ENCODE data around the gene HDAC10.

HDAC10 gene

DNA sequence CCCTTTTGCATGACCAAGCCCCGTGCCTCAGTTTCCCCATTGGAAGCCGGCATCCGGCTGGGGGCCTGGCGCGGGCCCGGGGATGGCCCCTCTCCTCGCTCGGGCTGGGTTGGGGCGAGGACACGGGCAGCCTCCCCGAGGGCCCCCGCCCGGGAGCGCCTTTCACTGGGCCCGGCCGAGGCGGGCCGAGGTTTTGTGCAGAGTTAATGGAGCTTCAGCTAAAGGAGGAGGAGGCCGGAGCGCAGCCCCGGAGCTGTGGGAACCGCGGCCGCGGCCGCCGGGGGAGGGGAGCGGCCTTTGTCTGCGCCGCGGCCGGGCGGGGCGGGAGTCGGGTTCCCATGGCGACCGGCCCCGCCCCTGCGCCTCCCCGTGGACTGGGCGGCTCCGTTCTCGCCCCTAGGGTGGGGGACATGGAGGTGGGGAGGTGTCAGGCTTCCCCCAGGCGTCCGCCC lies 20.5 kb upstream of the HDAC10 start:
- Histone ChIP-seq H3K27me3 (ENCODE audit: low read depth) (no peaks in the 10 kb centered on the region), H3K4me3 (peak overlapping the region; percentile 44), H3K9me3 (no peaks in the 10 kb centered on the region), H3K36me3 (replicated peaks) (peaks cover 15% of the 10 kb centered on the region), H3K4me1 (peaks cover 10% of the 10 kb centered on the region)
- in situ Hi-C loops (cut with MboI; ENCODE audit: low sequenced_read_pairs) = loop anchor here (10.0 kb wide), 1 partner anchor 53 kb away; the partner anchor contains the start of gene DENND6B
- DNase-seq (ENCODE audit: low spot score in 2 of 2) = peak; percentile 71 to 90

DNA sequence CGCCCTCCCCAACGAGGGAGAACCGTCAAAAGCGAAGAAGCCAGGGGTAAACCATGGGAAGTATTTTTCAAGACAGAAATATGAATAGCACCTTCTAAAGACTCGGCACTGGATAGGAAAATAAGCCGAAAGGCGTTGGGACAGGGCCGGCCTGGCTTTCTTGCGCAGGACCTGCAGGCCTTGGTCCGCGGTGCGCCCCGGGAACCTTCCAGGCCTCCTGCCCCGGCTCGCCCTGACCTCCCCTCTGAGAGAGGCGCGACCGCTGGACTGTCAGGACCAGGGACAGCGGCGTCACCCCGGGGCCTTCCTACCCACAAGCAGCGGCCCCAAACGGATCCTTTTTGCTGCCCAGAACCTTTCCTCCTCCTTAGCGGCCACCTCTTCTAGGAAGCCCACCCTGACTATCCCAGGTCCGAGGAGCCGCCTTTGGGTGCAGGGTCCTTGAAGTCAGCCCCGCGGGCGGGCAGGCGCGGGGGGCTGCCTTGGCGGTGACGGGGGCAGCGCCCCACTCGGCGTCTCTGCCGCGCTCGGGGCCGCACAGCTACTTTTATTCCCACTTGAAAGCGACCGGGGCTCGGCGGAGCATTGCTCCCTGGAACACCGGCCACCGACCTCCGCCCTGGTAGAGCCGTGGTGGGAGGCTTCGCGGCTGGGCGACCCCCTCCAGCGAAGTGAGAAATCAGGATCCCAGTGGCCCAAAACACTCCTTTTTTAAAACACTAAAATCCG lies 19.8 kb upstream of the HDAC10 start:
- in situ Hi-C loops (cut with MboI; ENCODE audit: low sequenced_read_pairs) = loop anchor here (10.0 kb wide), 1 partner anchor 54 kb away; the partner anchor contains the start of gene DENND6B
- Histone ChIP-seq H3K4me1 (peaks cover 10% of the 10 kb centered on the region), H3K27me3 (ENCODE audit: low read depth) (no peaks in the 10 kb centered on the region), H3K36me3 (replicated peaks) (peaks cover 10% of the 10 kb centered on the region), H3K9me3 (no peaks in the 10 kb centered on the region), H3K4me3 (peak overlapping the region; percentile 44)
- peak in 1 of 2 experiments; percentile 86 for DNase-seq (ENCODE audit: low spot score in 2 of 2)

DNA sequence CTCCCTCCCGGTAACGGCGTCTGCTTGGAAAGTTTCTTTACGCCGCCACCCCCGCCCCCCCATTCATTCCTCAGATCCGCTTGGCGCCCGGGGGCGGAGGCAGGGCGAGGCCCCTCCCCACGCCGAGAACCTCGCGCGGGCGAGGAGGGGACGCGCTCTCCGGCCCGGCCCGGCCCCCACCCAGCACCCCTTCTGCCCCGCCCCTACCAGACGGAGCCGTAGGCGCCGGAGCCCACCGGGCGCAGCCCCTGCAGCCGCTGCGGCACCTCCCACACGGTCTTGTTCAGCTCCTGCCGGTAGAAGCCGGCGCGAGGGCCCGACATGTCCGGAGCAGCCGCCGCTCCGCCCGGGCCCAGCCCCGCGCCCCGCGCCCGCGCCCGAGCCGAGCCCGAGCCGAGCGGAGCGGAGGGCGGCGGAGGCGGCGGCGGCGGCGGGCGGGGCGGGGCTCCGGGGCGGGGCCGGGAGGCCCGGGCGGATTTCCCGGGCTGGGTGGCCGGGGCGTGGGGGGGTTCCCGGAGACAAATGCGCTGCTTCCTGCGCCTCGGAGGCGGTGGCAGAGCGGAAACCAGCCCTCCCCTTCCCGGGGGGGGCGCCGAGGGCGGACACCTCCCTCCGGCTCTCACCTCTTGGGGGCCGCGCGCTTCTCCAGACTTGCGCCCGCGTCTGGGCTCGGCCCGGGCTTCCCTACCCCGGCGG lies 19.1 kb upstream of the HDAC10 start, which contains the start of gene MAPK11:
TSS of gene MAPK11 (minus strand) at position 411 of the 696 bp plus-strand sequence. CDS start at position 323, 88 bp downstream.
- in situ Hi-C loops (cut with MboI; ENCODE audit: low sequenced_read_pairs) = loop anchor here (10.0 kb wide), 1 partner anchor 55 kb away; the partner anchor contains the start of gene DENND6B
- Histone ChIP-seq H3K4me3 (peak within 1 kb of the TSS; percentile 44), H3K27me3 (ENCODE audit: low read depth) (no peaks in the 10 kb centered on the region), H3K9me3 (no peaks in the 10 kb centered on the region), H3K4me1 (peaks cover 10% of the 10 kb centered on the region), H3K36me3 (replicated peaks) (peaks cover 3% of the 10 kb centered on the region)
- DNase-seq (ENCODE audit: low spot score in 2 of 2) = peak; percentile 38 to 77

DNA sequence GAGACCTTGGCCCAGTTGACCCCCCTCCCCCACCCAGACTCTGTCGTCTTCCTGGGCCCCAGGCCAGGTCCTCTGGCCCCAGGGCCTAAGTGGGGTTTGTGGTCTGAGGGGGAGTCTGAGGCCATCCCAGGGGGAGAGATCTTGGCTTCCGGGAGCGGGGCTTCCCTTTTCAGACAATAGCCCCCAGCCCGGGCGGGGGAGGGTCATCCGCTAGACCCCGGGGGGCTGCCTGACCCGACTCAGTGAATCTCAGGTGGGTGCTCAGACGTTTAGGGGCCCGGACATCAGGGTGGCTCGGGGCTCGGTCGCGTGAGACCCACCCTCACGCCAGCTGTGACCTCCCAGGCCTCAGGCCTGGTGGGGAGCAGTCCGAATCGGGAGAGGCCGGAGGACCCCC lies 18.5 kb upstream of the HDAC10 start:
- Histone ChIP-seq H3K27me3 (ENCODE audit: low read depth) (no peaks in the 10 kb centered on the region), H3K4me3 (peak overlapping the region; percentile 44), H3K36me3 (replicated peaks) (no peaks in the 10 kb centered on the region), H3K4me1 (peaks cover 10% of the 10 kb centered on the region), H3K9me3 (no peaks in the 10 kb centered on the region)
- peak in 1 of 2 experiments; percentile 31 for DNase-seq (ENCODE audit: low spot score in 2 of 2)
- in situ Hi-C loops (cut with MboI; ENCODE audit: low sequenced_read_pairs) = no loop called here

DNA sequence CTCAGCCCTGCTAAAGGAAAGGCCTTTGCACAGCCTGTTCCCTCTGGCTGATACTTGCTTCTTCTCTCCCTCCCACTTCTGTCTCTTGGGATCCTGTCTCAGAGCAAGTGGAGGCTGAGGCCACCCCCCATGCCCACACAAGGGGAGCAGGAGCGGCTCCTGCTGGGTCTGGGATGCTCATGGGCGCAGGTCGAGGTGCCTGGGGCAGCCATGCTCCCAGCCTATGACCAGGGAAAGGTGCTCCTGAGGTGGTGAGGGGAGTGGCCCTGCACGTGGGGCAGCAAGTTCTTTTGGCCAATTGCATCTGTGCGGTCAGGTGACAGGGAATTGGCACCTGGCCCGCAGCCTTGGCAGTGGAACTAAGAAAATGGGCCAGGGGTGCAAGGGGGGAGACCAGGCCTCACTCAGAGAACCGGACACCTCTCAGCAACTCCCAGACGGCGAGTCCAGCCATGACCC lies 17.6 kb upstream of the HDAC10 start:
- DNase-seq (ENCODE audit: low spot score in 2 of 2) = no peak
- Histone ChIP-seq H3K9me3 (no peaks in the 10 kb centered on the region), H3K4me3 (no peak overlapping the region), H3K27me3 (ENCODE audit: low read depth) (no peaks in the 10 kb centered on the region), H3K36me3 (replicated peaks) (no peaks in the 10 kb centered on the region), H3K4me1 (peaks cover 10% of the 10 kb centered on the region)
- in situ Hi-C loops (cut with MboI; ENCODE audit: low sequenced_read_pairs) = no loop called here

DNA sequence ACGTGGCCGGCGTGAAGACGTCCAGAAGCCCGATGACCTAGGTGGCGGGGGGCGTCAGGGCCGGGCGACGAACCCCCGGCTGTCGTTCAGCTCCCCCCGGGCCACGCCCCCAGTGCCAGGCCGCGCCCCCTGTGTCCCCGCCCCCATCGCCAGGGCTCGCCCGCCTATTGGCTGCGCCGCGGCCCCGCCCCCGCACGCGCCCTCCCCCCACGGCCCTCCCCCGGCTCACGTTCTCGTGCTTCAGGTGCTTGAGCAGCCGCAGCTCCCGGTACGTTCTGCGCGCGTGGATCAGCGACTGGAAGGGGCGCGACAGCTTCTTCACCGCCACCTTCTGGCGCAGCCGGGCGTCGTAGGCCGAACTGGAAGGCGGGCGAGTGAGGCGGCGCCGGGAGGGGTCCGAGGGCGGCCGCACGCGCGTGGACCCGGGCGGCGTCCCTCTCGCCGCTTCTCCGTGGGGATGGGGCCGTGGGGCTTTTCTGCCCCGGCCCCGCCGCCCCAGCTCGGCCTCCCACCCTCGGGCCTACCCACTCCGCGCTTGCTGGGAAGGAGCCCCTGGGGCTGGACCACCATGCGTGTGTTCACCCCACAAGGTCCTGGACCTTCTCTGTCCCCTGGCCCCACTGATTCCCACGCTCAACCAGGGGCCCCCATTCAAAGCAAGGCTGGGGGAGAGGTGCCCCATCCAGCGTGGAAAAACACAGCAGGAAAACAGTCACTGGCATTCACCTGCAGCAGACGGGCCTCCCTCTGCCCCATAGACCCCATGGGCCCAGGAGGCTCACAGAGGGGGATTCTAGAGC lies 16.7 kb upstream of the HDAC10 start:
- DNase-seq (ENCODE audit: low spot score in 2 of 2) = no peak
- no peaks in the 10 kb centered on the region for H3K27me3 ChIP-seq (ENCODE audit: low read depth)
- H3K9me3 ChIP-seq = no peaks in the 10 kb centered on the region
- in situ Hi-C loops (cut with MboI; ENCODE audit: low sequenced_read_pairs) = no loop called here
- H3K4me3 ChIP-seq = no peak overlapping the region
- H3K4me1 ChIP-seq = peaks cover 12% of the 10 kb centered on the region
- no peaks in the 10 kb centered on the region for H3K36me3 ChIP-seq (replicated peaks)

DNA sequence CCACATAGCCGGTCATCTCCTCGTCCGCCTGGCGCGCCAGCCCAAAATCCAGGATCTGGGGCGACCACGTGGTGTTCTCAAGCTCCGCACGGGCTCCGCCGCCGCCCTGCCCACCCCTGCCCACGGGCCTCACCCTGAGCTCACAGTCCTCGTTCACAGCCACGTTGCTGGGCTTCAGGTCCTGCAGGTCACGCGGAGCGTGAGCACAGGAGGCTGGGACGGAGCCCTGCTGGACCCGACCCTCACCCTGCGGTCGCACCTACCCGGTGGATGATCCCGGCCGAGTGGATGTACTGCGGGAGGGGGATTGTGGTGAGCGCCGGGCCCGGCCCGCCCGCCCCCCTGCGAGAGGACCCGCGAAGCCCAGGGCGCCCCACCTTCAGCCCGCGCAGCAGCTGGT lies 15.9 kb upstream of the HDAC10 start:
- in situ Hi-C loops (cut with MboI; ENCODE audit: low sequenced_read_pairs) = no loop called here
- Histone ChIP-seq H3K9me3 (no peaks in the 10 kb centered on the region), H3K27me3 (ENCODE audit: low read depth) (no peaks in the 10 kb centered on the region), H3K4me3 (no peak overlapping the region), H3K36me3 (replicated peaks) (no peaks in the 10 kb centered on the region), H3K4me1 (peaks cover 19% of the 10 kb centered on the region)
- no peak for DNase-seq (ENCODE audit: low spot score in 2 of 2)

DNA sequence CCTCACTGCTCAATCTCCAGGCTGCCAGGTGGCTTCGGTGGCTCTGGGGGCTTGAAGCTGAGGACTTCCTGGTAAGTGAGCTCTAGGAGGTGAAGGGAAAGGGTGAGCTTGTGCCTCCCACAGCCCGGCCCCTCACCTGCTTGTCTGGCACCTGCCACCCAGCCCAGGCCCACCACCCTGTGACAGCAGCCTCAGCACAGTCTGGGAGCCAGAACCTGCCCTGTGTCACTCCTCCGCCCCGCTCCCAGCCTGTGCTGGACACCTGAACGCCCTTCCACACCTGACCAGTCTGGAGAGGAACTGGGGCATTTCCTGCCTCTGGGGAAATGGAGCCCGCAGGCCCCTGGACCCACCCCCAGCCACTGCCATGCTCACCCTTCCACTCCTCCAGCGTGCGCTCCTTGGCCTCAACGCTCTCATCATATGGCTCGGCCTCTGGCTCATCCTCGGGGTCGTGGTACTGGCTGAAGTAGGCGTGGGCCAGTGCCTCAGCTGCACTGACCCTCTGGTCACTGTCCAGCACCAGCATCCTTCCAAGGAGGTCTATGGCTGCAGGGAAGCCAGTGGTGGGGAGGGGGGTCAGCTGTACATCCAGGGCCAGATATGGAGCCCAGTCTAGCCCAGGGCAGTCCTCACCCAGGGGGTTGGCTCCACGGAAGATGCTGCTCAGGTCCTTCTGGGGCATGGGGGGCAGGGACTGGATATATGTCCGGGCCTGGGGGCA lies 14.0 kb upstream of the HDAC10 start:
- H3K9me3 ChIP-seq = no peaks in the 10 kb centered on the region
- in situ Hi-C loops (cut with MboI; ENCODE audit: low sequenced_read_pairs) = no loop called here
- no peaks in the 10 kb centered on the region for H3K27me3 ChIP-seq (ENCODE audit: low read depth)
- H3K36me3 ChIP-seq (replicated peaks) = no peaks in the 10 kb centered on the region
- H3K4me3 ChIP-seq = no peak overlapping the region
- peaks cover 10% of the 10 kb centered on the region for H3K4me1 ChIP-seq
- no peak for DNase-seq (ENCODE audit: low spot score in 2 of 2)

DNA sequence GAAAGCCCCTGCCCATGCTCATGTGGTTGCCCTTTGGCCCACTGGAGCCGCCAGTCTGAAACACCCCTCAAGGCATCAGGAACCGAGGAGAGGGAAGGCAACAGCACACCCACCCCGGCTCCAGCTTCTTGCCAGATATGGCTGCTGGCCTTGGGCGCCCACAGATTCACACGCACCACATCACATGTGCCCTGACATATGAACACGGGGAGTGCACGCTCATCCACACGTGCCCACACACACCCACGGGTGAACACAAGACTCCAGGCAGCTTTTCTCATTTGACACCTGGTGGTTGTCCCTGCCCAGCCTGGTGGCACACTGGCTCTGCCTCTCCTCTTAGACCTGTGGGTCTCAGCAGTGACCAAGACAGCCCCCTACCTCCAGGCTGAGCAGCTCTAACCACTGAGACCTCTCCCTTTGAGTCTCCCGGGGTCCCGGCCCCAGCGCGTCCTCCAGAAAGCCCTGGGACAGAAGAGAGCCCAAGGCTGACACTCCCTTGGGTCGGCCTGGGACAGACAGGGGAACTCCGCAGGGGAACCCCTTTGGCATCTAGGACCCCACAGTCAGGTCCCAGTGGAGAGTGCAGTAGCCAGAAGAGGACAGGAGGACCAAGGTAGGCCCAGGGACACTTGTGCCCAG lies 13.2 kb upstream of the HDAC10 start:
- in situ Hi-C loops (cut with MboI; ENCODE audit: low sequenced_read_pairs) = no loop called here

DNA sequence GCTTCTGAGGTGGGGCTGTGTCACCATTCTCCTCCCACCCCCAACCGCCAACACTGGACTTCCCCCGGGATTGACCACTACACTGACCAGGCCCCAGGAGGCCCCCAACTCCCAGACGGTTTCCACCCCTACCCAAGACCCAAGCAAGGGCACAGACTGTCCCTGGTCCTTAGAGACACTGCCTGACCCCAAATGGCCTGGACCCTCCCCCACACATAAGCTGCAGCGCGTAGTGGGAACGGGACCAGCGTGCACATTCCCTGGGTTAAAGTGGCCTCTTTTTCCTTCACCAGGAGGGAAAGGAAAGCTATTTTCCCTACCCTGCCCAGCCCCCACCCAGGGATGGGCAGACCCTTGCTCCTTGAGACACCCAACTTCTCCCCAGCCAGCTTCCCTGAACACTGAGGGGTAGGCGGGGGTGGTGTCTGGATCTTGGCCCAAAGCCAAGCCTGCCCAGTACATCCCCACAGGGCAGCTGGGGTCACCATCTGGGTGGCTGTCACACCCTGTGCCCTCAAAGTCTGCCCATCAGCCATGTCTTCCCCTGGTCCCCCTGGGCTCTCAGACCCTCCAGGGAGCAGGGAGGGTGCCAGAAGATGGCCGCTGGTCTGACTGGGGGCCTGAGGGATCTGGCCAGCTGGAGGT lies 12.0 kb upstream of the HDAC10 start:
- Histone ChIP-seq H3K4me3 (no peak overlapping the region), H3K27me3 (ENCODE audit: low read depth) (no peaks in the 10 kb centered on the region), H3K4me1 (peaks cover 10% of the 10 kb centered on the region), H3K36me3 (replicated peaks) (peaks cover 9% of the 10 kb centered on the region), H3K9me3 (no peaks in the 10 kb centered on the region)
- in situ Hi-C loops (cut with MboI; ENCODE audit: low sequenced_read_pairs) = no loop called here
- DNase-seq (ENCODE audit: low spot score in 2 of 2) = no peak

More for the DNA sequence above, 13.2 kb upstream of the HDAC10 start:
- Histone ChIP-seq H3K4me3 (no peak overlapping the region), H3K4me1 (peaks cover 10% of the 10 kb centered on the region), H3K27me3 (ENCODE audit: low read depth) (no peaks in the 10 kb centered on the region), H3K9me3 (no peaks in the 10 kb centered on the region), H3K36me3 (replicated peaks) (no peaks in the 10 kb centered on the region)
- DNase-seq (ENCODE audit: low spot score in 2 of 2) = no peak

DNA sequence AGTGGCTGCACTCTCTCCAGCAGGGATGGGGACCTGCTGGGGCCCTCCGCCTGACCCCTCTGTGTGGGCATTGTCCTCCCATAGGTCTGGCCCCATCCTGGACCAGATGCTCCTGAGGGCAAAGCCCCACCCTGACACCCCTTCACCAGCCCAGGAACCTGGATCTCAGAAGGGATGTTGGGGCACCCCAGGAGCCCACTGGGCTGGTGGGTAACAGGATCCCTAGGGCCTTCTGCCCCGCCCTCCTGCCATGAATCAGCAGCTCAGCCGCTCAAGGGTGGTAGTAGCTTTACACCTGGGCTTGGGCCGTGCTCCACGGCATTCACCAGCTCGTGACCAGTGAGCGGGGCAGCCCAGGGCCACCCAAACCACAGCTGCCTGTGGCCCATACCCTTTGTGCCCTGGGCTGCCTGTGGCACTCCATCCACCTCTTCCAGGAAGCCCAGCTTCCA lies 11.4 kb upstream of the HDAC10 start:
- Histone ChIP-seq H3K4me3 (no peak overlapping the region), H3K36me3 (replicated peaks) (peaks cover 13% of the 10 kb centered on the region), H3K4me1 (peaks cover 10% of the 10 kb centered on the region), H3K27me3 (ENCODE audit: low read depth) (no peaks in the 10 kb centered on the region), H3K9me3 (no peaks in the 10 kb centered on the region)
- no peak for DNase-seq (ENCODE audit: low spot score in 2 of 2)
- in situ Hi-C loops (cut with MboI; ENCODE audit: low sequenced_read_pairs) = no loop called here

Data from HAP-1 (cell line).